GM21529 (cell line): Measurements from ENCODE around the gene CXCL9.
"Not testable (repeated sequence)": the region's sequence is repeated elsewhere in the genome, so short reads cannot be mapped to it uniquely, and the experiment has no call there.

Experiments
- ATAC-seq: cut with Tn5 transposase; IDR thresholded peaks from one replicate; pipeline ENCODE4 v1.9.1; 2021; ENCODE audit not compliant: unreplicated experiment

Gene CXCL9

DNA sequence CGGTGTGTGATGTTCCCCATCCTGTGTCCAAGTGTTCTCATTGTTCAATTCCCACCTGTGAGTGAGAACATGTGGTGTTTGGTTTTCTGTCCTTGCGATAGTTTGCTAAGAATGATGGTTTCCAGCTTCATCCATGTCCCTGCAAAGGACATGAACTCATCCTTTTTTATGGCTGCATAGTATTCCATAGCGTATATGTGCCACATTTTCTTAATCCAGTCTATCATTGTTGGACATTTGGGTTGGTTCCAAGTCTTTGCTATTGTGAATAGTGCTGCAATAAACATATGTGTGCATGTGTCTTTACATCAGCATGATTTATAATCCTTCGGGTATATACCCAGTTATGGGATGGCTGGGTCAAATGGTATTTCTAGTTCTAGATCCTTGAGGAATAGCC is 45.2 kb downstream of the CXCL9 start:
- ATAC-seq, result not testable (repeated sequence)

- not testable (repeated sequence) for ATAC-seq
Observed at GRCh38 chr4:75958546-75958945, 48.8 kb downstream of the CXCL9 start.

DNA sequence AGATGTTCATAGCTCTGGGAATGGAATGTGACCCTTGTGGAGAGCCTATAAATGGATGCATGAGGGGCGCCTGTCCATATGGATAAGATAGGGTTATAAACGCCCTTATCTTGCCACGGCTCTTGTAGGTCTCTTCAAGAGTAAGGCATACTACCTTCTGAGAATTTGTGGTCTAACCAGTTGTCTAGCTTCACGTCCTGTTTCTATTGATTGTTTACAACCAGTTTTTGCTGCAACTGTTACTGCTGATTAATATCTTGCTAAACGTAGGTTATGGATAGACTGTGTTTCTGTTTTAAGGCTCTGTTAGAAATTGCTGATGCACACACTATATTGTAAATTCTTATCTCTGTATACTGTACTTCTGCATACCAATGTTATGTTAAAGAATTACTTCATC is 52.5 kb downstream of the CXCL9 start:
- not testable (repeated sequence) for ATAC-seq

DNA sequence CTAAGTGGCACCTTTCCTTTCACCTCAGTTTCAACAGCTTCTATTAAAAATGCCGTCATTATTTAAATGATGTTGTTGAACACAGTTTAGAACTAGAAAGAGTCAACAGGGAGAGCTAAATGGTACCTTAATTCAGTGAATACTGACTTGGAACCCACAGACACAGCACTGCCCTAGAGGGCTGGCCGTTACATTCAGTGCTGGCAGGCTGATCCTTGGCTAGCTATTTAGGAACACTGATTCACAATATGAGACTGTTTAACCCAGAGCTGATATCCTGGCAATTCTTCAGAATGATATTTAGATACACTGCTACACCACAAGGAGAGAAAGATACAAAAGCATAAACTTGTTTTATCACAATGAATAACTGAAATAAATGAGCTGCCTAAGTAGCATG is 53.8 kb downstream of the CXCL9 start:
- no peak for ATAC-seq
